Epithelial cell of proximal tubule (primary cell): ENCODE results near the gene CAPRIN1. TPM values are rescaled to one million over a fixed set of nuclear protein-coding genes. Genes with fewer than 3 reads are reported as not detected.

Experiments
- DNase-seq: peaks from one replicate; pipeline ENCODE4 v3.0.0-alpha.2; 2011; ENCODE audit warnings: low read depth
- H3K4me3 ChIP-seq: 2 replicates; pipeline ENCODE4 v1.5.1; 2011; ENCODE audit warnings: low read depth, mild to moderate bottlenecking, low read length
- CTCF ChIP-seq: conservative IDR thresholded peaks from 2 replicates; pipeline ENCODE4 v1.5.1; 2012; ENCODE audit warnings: low read depth, mild to moderate bottlenecking, low read length
- total RNA-seq: library from RNA; depleted of rRNA; stranded (reverse); fragments of >200 nt; gene quantifications from 2 replicates; pipeline ENCODE4 v1.2.3, GENCODE V29; 2015

Gene CAPRIN1, protein sequence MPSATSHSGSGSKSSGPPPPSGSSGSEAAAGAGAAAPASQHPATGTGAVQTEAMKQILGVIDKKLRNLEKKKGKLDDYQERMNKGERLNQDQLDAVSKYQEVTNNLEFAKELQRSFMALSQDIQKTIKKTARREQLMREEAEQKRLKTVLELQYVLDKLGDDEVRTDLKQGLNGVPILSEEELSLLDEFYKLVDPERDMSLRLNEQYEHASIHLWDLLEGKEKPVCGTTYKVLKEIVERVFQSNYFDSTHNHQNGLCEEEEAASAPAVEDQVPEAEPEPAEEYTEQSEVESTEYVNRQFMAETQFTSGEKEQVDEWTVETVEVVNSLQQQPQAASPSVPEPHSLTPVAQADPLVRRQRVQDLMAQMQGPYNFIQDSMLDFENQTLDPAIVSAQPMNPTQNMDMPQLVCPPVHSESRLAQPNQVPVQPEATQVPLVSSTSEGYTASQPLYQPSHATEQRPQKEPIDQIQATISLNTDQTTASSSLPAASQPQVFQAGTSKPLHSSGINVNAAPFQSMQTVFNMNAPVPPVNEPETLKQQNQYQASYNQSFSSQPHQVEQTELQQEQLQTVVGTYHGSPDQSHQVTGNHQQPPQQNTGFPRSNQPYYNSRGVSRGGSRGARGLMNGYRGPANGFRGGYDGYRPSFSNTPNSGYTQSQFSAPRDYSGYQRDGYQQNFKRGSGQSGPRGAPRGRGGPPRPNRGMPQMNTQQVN
- total RNA-seq: 172 and 222 TPM in 2 replicates

- peak within 1 kb of the TSS; percentile 74 for H3K4me3 ChIP-seq
- DNase-seq: no peak
- no peak for TF ChIP-seq CTCF
These were observed at the start of gene CAPRIN1 for GRCh38 chr11:34051349-34052035. CAPRIN1 (plus strand) TSS chr11:34051731; CDS start chr11:34052421, 690 bp downstream.

- DNase-seq: no peak
- no peak overlapping the region for H3K4me3 ChIP-seq
- no peak for TF ChIP-seq CTCF
These were observed 49.1 kb upstream of the CAPRIN1 start for GRCh38 chr11:34002420-34002819.

DNA sequence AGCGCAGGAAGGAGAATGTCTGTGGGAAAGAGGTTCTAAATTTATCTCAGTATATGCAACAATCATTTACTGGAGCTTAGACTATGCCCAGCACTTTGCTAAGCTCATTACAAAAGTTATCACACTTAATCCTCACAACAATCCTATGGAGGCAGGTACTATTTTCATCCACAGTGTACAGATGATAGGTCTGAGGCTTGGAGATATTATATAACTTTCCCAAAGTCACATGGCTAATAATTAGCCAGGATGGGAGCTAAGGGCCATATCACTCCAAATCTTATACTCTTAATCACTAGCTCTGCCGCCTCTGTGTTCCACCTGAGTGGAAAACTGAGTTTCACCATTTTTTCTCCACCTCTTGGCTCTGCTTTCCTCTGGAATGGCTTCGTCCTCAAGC, 47.3 kb upstream of the CAPRIN1 start:
- DNase-seq: no peak
- H3K4me3 ChIP-seq: no peak overlapping the region
- no peak for TF ChIP-seq CTCF

DNA sequence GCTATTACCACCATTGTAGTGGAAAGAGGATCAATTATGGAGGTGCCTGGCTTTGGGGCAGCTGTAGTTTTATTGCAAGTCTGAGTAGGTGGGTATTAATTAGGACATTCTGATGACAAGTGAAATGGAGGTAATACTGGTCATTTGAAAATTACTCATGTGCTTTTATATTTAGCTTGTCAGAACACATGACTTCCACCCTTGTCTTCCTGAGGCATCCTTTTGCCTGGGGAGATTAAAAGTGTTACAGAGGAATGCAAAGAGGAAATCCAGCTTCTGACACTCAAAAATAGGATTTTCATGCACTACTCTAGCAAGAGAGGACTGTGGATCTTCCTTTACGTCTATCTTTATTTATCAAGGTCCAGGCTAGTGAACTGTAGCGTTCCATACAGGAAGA, 44.7 kb upstream of the CAPRIN1 start:
- DNase-seq: no peak
- no peak overlapping the region for H3K4me3 ChIP-seq
- no peak for TF ChIP-seq CTCF

- no peak overlapping the region for H3K4me3 ChIP-seq
- no peak for TF ChIP-seq CTCF
- DNase-seq: no peak
These were observed 38.8 kb upstream of the CAPRIN1 start for GRCh38 chr11:34012734-34013133.

- no peak for TF ChIP-seq CTCF
These were observed 37.5 kb upstream of the CAPRIN1 start for GRCh38 chr11:34013898-34014571.

More at GRCh38 chr11:34013898-34014571, 37.5 kb upstream of the CAPRIN1 start:
- no peak for DNase-seq
- no peak overlapping the region for H3K4me3 ChIP-seq
